Central memory CD4-positive, alpha-beta T cell (primary cell): ENCODE measurements around the gene HCRT.
"Not testable (repeated sequence)": the region's sequence is repeated elsewhere in the genome, so short reads cannot be mapped to it uniquely, and the experiment has no call there.

ENCODE experiments used
- DNase-seq: peaks from one replicate; pipeline ENCODE4 v3.0.0; 2022
- total RNA-seq, 3 experiments: gene quantifications; one replicate each; lab custom pipeline; 2026; lab: John Stamatoyannopoulos, UW

The HCRT gene, protein sequence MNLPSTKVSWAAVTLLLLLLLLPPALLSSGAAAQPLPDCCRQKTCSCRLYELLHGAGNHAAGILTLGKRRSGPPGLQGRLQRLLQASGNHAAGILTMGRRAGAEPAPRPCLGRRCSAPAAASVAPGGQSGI
- 0 to 0.05 (median 0) reads per million in 3 experiments for total RNA-seq

DNA sequence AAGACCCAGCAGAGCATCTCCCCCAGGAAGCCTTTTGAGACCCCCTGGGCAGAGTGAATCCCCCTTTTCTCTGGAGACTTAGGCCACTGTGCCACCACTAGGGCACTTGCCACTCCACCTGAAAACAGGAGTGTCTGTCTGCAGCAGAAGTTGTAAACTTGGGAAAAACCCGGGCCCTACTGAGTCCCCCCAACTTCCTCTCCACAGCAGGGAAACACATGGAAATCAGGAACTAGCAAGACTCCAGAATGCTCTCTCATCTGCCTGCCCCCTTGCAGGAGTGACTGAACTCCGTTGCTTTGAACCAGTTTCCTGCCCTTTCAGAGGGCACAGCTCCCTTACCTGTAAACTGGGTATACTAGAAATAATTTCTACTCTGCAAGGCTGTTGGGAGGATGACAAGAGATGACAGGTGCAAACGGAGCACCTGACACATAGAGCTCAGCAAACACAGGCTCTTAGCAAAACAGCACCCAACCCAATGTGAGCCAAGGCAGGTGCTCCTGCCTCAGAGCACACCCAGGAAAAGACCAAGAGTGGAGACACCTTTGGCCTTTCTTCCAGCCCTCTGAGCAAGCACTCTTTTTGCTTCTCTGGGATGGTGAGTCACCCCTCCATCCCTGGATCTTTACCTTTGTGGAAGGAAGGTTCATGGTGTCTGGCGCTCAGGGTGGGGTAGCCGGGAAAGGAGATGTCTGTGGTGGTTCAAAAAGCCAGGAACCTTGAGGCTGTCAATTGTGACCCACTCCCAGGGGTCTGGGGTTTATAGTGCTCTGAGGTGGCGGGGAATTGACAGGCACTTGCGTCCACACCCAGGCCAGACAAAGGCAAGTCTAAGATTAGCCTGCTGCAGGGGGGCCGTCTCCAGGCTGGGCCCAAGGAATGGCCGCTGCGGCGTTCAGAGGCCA lies at the start of gene HCRT:
TSS of gene HCRT (minus strand) at position 740 of the 908 bp plus-strand sequence. CDS start at position 653, 87 bp downstream.
- no peak for DNase-seq

DNA sequence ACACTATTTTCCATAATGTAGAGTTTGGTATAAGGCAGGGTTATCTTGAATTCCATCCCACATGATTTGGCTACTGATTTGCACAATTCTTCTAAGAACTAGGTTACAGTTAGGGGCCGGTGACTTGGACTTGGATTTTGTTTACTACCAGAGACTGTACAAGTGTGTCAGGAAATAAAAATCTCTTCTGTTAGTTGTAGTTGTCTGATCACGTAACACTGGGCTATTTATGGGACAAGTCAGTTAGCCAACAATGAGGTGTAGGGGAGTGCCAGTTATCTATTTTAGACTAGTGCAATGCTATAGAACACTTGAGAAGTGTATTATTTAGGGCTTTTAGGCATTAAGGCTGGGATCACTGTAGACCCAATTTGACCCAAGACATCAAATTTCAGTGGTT lies 48.7 kb upstream of the HCRT start:
- DNase-seq: no peak

DNA sequence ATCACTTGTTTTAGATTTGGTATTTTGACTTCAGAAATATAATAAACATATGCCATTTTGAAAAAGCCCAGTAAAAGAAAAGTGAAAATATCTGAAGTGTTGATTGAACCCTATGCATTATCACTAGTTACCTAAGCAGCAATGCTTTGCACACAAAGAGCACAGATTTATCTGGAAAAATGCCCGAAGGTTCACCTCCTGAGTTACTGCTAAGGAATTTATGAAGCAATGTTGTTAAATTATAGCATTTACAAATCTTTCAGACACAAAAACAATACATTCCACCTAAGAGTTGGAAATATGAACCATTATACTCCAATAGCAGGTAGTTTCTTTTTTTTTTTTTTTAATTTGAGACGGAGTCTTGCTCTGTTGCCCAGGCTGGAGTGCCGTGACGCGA lies 47.9 kb upstream of the HCRT start:
- DNase-seq: no peak

DNA sequence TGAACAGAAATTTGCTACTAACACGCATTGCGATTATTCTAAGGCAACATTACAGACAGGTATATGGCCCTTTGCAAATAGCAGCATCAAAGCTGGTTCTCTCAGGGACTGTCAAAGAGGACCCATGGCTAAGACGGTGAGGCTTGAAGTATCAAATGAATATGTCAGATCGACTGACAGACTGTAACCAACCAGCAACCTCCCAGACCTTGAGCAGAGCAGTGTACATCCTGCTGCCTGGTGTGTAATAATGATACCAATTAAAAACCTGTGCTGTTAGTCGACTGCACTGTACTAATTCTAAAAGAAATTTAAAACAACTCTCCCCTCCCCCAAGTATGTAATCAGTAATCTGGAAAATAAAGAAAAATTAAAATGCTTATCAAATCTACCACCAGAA lies 45.0 kb upstream of the HCRT start:
- DNase-seq: no peak

DNA sequence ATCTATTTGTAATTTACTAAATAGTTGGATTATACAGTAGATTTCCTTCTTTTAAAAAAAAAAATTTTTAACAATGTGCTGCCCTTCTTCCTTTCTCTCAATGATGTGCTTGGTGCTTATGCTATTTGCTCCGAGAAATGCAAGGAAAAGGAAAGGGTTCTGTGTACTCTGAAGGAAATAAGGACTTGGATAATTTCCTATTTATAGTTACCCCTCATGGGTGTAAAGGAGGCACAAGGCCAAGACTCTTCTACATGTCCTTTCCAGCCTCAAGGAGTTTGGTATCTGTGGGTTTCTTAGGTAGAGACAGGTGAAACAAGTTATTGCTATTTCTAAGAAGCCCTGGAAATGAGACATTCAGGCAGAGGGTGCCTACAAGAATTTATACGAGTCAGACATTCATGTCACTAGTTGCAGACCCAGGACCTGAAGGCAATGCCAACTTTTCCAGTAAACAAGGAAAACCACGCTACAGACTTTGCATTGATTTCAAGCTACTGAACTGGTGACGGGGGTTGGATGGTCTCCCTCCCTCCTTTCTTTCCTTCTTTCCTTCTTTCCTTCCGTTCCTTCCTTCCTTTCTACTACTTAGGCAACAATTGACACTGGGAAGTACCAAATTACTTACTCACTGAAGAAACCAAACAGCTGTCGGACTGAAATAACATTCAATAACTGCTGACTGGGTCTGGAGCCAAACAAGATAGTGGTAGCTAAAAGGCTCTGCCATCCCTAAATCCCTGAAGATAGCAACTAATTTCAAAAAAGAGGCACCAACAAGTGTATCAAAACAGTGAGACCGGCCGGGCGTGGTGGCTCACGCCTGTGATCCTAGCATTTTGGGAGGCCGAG lies 42.8 kb upstream of the HCRT start:
- no peak for DNase-seq

DNA sequence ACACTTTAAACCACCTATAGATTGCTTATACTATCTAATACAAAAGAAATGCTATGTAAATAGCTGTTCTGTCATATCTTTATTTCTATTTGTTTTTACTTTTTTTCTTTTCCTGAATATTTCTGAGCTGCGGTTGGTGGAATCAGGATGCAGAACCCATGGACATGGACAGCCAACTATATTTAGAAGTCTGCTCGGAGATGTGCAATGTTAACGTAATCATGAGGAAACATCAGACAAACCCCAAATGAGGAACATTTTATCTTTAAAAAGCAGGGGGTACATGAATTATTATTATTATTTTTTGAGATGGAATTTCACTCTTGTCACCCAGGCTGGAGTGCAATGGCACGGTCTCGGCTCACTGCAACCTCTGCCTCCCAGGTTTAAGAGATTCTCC lies 40.4 kb upstream of the HCRT start:
- DNase-seq: no peak

DNA sequence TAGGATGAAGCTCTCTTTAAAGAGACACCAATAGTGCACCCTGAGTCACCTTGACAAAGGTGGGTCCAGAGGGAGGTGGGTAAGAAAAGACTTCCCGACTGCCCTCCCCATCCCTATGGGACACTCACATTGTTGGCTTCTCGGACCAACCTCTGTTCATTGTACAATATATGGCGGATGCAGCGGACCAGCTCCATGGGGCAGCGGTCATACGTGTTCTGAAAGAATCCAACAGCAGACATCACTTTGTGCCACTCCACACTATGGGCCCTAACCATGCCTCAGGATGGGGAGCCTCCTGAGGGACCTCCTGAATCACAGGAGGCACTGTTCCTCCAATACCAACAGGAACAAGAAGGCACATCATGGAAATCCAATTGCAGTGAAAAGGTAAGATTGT lies 39.4 kb upstream of the HCRT start:
- no peak for DNase-seq

DNA sequence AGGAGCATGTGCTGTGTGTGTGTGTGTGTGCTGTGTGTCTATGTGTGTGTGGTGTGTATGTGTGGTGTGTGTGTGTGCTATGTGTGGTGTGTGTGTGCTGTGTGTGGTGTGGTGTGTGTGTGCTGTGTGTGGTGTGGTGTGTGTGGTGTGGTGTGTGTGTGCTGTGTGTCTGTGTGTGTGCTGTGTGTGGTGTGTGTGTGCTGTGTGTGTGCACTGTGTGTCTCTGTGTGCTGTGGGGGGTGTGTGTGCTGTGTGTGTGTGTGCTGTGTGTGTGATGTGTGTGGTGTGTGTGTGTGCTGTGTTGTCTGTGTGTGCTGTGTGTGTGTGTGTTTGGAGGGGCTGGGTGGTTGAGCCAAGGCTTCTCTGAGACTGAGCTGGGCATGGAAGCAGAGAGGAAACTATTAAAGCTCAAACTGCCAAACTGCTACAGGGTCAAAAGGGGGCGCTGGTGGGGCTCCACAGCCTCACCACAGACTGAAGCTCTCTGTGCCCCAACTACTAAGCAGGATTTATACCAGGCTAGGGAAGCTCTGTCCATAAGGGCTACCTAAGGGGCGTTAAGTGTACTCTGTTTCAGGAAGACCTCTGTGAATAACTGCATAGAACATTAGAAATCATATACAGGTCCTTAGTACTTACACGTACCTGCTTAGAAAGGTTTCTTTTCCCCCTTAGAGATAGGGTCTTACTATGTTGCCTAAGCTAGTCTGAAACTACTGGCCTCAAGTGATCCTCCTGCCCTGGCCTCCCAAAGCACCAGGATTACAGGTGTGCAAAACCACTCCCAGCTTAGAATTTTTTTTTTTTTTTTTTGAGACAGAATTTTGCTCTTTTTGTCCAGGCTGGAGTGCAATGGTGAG lies 36.9 kb upstream of the HCRT start:
- peak; percentile 59 for DNase-seq

DNA sequence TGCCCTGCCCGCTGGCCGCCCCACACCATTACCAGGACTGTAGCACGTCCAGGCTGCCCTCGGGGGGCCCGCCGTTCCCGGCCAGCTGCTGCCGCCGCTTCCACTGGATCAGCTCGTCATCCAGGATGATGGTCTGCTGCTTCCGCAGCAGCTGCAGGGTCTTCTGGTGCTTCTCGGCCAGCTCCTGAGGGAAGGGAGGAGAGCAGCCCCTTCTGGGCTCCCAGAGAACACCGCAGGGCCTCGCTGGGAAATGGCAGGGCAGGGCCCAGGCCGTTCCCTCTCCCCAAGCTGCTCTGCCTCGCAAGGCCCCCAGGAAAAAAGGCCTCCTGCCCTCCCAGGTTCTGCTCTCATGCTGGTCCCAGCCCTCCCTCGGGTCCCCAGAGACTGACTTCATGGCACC lies 34.0 kb upstream of the HCRT start:
- not testable (repeated sequence) for DNase-seq

DNA sequence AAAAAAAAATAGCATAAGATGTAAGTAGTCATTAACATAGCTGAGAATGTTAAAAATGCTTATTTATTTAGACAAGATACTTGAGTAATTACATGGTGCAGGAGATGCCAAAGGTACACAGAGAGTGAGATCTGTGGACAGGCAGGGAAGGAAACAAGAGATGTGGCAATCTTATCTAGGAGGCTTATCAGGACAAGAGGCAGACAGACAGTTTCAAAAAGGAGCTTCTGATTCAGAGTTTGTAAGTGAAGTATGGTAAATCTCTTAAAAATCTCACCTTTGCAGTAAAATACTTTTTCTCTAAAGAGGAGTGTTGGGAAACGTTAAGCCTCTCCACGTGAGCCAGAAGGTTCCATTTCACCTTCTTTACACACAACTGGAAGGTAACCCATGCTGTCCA lies 28.9 kb upstream of the HCRT start:
- no peak for DNase-seq

DNA sequence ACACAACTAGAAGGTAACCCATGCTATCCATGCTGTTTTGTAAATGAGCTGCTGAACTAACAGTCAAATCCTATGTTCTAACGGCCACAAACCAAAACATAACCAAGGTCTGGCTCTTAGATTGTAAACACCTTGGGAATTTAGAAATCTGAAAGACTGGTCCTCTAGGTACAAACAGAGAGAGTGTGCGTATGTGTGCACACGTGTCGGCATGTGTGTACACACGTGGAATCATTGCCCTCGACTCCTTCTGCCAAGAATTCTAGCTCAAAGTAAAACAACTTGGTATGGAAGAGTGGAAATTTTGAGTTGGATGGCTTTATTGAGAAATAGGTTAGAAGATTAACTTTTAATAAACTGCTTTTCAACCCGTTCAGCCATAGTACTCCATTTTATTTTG lies 27.1 kb upstream of the HCRT start:
- no peak for DNase-seq

DNA sequence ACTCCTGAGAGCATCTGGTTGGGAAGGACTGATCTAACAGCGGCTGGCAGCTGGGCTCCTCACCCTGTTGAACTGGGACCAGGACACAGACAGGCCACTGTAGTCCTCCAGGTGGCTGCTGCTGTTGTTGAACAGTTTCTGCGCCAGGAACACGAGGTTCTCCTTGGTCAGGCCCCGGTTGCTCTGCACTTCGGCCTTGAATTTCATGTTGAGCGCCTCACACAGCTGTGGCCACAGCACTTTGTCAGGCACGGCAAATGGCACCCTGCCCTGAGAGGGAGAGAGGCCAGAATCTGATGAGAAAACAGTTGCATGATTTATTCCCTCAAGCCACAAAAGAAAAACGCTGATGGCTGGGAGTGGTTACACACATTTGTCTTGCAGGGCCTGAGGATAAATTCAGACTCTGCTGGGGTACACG lies 26.7 kb upstream of the HCRT start:
- not testable (repeated sequence) for DNase-seq

DNA sequence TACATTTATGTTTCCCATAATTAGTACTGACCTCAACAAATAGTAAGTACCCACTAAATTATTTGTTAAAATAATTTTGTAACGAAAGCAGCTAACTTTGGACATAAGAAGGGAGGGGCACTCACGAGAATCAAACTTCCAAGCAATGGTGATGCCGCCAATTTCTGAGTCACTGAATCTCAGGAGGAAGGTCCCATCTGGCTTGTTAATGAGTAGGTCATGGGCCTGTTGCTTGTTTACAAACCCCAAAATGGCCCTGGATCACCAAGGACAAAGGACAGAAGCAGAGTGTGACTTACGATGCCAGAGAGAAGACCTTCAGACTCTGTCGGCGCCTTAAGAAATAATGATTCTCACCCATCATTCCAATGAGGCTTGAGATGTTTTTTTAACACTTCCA lies 24.8 kb upstream of the HCRT start:
- DNase-seq: no peak

DNA sequence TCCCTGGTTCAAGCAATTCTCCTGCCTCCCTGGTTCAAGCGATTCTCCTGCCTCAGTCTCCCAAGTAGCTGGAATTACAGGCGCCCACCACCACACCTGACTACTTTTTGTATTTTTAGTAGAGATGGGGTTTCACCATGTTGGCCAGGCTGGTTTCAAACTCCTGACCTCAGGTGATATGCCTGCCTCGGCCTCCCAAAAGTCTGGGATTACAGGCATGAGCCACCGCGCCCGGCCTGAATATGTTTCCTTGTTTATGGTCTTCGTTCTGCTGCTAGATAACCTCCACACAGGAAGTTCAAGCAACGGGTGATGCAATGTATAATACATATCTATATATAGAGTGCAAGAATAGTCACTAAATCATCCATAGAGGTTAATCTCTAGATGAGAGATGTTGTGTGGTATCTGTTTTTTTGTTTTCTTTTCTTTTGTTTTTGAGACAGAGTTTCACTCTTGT lies 20.9 kb upstream of the HCRT start:
- not testable (repeated sequence) for DNase-seq

DNA sequence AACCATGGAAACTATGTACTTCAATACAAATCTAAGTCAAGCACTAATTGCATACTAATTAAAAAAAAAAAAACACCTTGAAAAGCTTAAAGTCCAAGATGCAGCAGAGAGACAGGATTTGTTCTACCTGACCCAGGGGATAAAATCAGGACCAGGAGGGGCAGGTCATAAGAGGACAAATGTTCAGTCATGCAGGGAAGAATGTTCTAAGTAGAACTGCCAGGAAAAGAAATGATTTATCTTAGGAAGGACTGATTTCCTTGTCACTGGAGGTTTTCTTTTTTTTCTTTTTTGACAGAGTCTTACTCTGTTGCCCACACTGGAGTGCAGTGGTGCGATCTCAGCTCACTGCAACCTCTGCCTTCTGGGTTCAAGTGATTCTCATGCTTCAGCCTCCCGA lies 18.1 kb upstream of the HCRT start:
- no peak for DNase-seq

DNA sequence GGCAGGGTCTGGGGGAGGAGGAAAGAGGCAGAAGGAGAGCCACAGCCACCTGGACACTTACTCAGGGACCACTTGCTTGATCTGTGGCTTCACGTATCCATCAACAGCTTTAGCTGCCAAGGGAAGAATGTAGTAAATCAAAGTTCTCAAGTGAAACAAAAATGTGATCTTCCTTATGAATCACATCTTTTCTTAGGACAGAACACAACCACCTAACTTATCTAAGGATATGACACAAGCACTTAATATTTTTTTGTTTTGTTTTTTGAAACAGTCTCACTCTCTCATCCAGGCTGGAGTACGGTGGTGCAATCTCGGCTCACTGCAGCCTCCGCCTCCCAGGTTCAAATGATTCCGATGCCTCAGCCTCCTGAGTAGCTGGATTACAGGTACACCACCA lies 17.4 kb upstream of the HCRT start:
- DNase-seq: no peak

DNA sequence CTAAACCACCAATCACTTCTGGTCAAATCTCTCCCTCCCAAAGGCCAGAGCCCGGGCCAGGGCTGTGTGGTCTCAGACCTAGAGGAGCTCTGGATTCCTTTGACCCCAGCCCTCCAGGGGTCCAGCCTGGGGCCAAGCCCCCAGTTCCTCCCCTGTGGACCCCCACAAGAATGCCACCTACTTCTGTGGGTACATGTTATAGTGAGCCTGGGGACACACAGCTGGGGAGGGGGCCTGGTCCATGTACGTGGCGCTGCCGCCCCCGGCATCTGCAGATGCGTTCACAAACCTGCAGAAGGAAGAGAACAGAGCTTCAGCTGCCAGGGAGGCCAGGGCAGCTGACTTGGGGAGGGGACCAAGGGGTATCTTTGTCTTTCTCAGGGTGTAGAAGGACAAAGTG lies 16.9 kb upstream of the HCRT start:
- no peak for DNase-seq

DNA sequence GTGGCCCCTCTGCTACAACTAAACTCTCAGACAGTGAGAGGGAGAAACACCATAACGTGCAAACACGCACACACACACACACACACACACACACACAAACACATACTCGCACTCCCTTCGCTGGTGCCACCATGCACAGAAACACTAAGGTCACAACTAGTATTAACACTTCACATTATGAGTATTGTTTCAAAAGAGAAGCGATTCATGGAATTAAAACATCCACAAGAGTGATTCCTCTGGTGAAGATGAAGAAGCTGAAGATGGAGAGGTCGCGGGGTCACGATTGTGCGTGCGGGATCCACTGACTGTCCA lies 16.2 kb upstream of the HCRT start:
- no peak for DNase-seq

DNA sequence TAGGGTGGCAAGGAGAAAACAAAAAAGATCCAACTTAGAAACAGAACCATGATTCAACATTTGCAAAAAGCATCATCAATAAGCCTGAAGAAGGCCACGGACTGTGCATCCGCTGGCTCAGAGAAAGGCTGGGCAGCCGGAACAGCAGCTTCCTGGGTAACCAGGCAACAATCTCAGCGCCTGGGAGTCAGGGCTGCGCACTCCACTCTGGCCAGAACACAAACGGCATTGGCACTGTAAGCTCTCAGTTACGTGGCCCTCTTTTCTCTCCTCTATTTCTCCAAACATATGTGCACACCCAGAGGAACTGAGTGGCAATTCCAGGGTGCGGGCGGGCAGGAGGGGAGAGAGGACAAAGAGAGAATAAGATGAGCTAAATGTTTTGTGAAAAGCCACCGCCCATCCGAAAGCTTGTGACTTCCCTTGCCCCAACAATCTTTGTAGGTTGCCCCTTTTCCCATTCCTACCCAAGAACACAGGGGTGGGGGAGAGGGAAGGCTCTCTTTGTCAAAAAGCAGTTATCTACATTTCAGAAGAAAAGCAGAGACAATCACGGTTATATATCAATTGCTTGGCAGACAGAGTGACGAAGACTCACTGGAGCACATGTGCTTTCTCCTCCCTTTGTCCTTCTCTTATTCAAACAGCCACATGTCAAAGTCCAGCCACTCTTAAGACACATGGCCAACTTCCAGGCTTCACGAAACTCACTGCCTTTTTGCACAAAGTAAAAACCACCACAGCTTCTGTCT lies 15.6 kb upstream of the HCRT start:
- DNase-seq: no peak

DNA sequence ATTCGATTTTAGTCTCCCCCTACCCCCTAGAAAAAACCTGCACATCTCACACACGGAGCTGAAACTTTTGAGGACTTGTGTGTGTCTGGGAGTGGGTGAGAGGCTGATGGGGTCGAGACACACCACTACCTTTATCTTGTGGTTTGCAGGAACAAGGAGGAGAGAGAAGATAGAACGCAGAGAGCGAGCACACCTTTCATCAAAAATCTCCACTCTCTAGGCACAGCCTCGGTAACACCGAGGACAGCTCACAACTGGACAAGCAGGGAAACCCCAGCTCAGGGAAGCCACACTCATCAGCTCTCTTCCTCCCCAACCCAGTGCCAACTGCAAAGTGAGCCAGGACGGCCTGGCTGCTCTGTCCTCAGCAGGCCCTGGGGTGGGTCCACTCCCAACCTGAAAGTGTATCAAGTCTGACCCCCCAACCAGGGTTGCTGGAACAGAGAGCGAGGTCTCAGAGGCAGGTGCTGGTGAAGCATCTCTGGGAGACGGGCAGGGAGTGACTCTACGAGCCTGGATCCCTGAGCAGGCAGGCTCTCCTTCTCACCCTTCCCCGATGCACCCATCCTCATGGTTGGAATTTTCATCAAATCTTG lies 14.3 kb upstream of the HCRT start:
- DNase-seq: no peak

DNA sequence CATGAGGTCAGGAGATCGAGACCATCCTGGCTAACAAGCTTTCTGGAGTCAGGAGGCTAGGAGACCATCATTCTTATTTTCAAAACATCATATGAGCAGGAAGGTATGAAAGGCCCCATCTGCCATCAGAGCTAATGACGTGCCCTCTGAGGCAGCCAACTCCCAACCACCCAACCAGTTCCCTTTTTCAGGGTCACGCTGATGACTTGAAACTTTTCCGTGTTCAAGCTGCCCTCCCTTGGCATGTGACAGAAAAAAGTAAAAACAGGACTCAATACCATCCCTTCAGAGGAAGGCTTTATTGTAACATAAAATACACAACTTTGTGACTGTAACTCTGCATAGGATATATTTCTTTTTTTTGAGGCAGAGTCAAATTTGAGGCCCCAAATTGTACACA lies 13.6 kb upstream of the HCRT start:
- no peak for DNase-seq
